SK-N-SH (cell line): ENCODE data around the gene TSSK2.

Experiments
- CTCF ChIP-seq: fragments of 200-600 bp; sonication (generic); IDR thresholded peaks from 2 replicates; pipeline ENCODE4 v1.6.1; 2017; ENCODE audit warnings: antibody characterized with exemption, mild to moderate bottlenecking, moderate library complexity
- ELF1 ChIP-seq: IDR thresholded peaks from 2 replicates; pipeline ENCODE4 v1.4.0; 2012
- EZH2phosphoT487 ChIP-seq: fragments of 200-600 bp; sonication (generic); IDR thresholded peaks from 2 replicates; pipeline ENCODE4 v1.6.1; 2017; ENCODE audit warnings: low read depth, mixed run types, mild to moderate bottlenecking, antibody characterized with exemption, moderate library complexity, borderline replicate concordance
- JUND ChIP-seq: IDR thresholded peaks from 2 replicates; pipeline ENCODE4 v1.4.0; 2012
- MAX ChIP-seq: IDR thresholded peaks from 2 replicates; pipeline ENCODE4 v1.4.0; 2012; ENCODE audit warnings: low read depth
- RCOR1 ChIP-seq: fragments of 150-350 bp; IDR thresholded peaks from 2 replicates; pipeline ENCODE4 v1.6.1; 2017; ENCODE audit warnings: antibody characterized with exemption, low read length
- REST ChIP-seq: IDR thresholded peaks from 2 replicates; pipeline ENCODE4 v1.6.1; 2012; ENCODE audit warnings: mild to moderate bottlenecking, low read depth, low read length, moderate library complexity
- TCF12 ChIP-seq: IDR thresholded peaks from 2 replicates; pipeline ENCODE4 v1.4.0; 2012

- TF ChIP-seq CTCF, result no peak
- no peak for TF ChIP-seq MAX
- TF ChIP-seq REST, result no peak
- TF ChIP-seq ELF1, result no peak
- no peak for TF ChIP-seq TCF12
- no peak for TF ChIP-seq RCOR1
- no peak for TF ChIP-seq JUND
- no peak for TF ChIP-seq EZH2phosphoT487
Measured at GRCh38 chr22:19123936-19124335, 7.2 kb upstream of the TSSK2 start.
